ENCODE measurements around the gene EIF4B.

DNA sequence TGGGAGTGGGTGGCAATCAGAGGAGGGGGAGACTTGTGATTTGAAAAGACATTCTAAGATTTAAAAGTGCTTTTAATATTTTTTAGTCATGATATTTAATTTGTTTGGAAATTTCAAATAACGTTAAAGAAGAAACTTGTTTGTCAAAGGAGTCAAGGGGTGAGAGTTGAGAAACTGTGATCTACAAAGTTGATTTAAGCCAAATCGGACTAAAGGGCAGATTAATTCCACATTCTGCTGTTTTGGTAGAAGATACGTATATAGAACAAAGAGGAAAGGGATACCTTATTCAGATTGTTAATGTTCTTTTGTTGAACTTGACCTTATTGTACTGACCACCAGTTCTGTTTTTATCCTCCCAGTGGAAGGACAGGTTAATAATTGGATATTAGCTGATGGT, 6.7 kb downstream of the EIF4B start:
- TF ChIP-seq, protein P1, sequence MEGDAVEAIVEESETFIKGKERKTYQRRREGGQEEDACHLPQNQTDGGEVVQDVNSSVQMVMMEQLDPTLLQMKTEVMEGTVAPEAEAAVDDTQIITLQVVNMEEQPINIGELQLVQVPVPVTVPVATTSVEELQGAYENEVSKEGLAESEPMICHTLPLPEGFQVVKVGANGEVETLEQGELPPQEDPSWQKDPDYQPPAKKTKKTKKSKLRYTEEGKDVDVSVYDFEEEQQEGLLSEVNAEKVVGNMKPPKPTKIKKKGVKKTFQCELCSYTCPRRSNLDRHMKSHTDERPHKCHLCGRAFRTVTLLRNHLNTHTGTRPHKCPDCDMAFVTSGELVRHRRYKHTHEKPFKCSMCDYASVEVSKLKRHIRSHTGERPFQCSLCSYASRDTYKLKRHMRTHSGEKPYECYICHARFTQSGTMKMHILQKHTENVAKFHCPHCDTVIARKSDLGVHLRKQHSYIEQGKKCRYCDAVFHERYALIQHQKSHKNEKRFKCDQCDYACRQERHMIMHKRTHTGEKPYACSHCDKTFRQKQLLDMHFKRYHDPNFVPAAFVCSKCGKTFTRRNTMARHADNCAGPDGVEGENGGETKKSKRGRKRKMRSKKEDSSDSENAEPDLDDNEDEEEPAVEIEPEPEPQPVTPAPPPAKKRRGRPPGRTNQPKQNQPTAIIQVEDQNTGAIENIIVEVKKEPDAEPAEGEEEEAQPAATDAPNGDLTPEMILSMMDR (IDR thresholded peaks at IDR 0.05): no peak
- TF ChIP-seq POLR2AphosphoS5 (IDR thresholded peaks at IDR 0.05; ENCODE audit: low read depth, low read length): no peak
